ENCODE results near the gene SNX24.

SNX24 gene

GRCh38 chr5:123035360-123035917 lies 190.0 kb downstream of the SNX24 start:
- DNase-seq: peak; percentile 36

- DNase-seq: peak; percentile 45
Observed at GRCh38 chr5:123035918-123036390, 190.5 kb downstream of the SNX24 start.

DNA sequence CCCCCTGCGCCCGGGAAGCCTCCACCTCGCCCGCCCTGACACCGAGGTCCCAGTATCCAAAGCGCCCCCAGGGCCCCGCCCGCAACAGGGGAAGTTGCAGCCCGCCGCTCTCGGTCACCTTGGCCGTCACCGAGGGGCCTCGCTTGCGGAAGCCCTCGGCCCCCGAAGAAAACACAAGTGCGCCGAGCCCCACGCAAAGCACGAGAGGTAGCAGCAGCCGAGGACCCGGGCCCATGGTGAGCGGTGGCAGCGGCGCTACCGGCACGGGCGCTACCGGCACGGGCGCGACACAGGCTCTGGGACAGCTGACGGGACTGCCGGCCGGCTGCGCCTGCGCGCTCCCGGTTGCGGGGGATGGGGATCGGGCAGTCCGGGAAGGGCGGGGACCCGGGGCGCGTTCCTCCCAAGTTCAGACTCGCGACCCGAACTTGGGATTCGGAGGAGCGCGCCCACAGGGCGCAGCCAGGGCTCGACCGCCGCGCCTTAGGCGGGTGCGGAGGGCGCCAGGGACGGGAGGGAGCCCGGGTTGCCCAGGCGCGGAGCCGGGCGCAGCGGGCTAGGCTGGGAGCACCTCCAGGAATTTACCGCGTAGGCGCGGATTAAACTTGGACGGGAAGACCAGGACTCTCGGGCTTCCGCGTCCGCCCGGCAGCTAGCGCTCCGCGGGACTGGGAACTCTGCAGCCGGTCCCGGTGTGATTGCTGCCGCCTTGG lies 191.1 kb downstream of the SNX24 start, which contains the start of gene PPIC:
Gene PPIC (minus strand): TSS at position 335 of the 713 bp plus-strand sequence. CDS start 100 bp downstream, at position 235.
- DNase-seq: peak; percentile 82

- DNase-seq: no peak
Observed at GRCh38 chr5:123037104-123037418, 191.6 kb downstream of the SNX24 start.

DNA sequence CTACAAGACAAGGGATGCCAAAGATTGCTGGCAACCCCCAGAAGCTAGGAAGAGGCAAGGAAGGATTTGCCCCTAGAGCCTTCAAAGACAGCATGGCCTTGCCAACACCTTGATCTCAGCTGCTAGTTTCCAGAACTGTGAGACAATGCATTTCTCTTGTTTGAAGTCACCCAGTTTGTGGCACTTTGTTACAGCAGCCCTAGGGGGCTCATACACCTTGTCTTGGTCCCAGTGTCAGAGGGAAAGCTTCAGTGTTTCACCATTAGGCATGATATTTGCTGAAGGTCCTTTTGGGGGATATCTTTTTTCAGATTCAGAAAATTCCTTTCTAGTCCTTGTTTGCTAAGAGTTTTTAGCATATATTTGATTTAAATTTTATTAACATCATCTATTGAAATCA lies 194.3 kb downstream of the SNX24 start:
- DNase-seq: no peak

DNA sequence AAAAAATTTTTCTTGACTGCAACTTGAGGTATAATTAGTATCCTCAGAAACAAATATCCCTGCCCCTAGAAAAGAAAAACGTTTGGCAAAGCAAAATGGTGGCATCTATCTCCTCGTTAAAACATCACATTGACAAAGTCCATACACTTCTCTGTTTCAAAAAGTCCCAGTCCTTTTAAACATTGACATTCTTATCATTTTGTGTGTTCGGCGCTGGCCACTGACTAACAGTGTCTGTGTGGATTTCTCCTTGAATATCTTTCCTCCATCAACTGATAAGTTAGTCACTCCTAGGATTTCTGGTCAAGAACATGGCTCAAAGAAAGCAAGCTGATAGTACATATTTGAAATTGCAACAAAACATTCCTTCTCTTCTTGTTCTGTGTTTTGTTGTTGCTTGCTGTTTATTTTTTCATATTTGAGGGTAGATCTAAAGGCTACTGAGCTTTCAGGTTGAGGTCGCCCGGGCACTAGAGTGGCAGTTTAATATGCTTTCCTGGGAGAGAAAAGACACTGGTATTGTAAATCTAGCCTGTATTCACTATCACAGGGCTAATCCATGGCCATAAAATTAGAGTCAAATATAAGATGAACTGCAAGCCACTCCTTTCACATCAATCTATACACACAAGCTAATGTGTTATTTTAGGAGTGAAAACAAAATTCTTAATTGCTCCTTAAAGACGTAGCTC lies 199.7 kb downstream of the SNX24 start:
- DNase-seq: no peak

GRCh38 chr5:123046222-123046621 lies 200.8 kb downstream of the SNX24 start:
- no peak for DNase-seq

DNA sequence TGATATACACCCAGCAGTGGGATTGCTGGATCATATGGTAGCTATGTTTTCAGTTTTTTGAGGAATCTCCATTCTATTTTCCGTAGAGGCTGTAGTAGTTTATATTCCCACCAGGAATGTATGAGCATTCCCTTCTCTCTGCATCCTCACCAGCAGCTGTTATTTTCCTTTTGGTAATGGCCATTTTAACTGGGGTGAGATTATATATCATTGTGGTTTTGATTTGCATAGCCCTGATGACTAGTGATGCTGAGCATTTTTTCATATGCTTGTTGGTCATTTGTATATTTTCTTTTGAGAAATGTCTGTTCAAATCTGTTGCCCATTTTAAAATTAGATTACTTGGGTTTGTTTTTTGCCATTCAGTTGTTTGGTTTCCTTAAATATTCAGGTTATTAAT lies 202.3 kb downstream of the SNX24 start:
- peak; percentile 38 for DNase-seq

GRCh38 chr5:123051206-123051605 lies 205.8 kb downstream of the SNX24 start:
- no peak for DNase-seq
